Middle frontal gyrus (tissue), 1 donor: ENCODE measurements around the gene DDX23.

Source experiments
- DNase-seq: peaks from one replicate; pipeline ENCODE4 v3.0.0-alpha.2; 2015; ENCODE audit warnings: low spot score; ENCODE audit errors: extremely low spot score

DDX23 gene

DNA sequence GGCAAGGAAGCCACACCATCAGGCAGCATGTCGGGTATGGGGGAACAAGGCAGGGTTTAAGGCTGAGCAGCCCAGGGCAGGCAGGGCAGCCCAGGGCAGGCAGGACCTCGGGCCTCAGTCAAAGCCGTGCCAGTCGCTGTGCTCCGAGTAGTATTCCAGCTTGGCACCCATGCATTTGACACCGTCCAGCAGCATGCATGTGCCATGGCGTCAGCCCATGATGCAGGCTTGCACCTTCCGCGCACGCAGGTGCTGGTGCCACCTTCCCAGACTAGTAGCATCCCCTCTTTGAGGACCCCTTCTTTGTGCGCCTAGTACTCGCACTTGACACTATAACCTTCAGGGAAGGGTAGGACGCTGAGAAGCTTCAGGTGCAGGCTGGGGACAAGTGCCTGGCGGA is 51.5 kb downstream of the DDX23 start:
- no peak for DNase-seq

DNA sequence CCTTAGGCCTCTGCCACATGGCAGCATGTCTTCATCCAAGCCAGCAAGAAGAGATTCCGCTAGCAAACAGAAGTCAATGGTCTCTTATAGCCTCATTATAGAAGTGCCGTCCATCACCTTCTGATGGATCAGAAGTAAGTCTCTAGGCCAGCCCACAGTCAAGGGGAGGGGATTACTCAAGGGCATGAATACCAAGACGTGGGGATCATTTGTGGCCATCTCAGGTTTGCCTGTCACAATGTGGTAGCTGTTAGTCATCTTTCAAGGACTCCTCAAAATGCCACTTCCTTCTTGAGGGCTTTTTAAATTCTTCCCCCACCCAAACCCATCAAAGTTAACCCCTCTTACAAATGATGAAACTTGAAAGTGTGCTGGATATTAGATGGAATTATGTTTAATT is 55.0 kb downstream of the DDX23 start:
- no peak for DNase-seq

DNA sequence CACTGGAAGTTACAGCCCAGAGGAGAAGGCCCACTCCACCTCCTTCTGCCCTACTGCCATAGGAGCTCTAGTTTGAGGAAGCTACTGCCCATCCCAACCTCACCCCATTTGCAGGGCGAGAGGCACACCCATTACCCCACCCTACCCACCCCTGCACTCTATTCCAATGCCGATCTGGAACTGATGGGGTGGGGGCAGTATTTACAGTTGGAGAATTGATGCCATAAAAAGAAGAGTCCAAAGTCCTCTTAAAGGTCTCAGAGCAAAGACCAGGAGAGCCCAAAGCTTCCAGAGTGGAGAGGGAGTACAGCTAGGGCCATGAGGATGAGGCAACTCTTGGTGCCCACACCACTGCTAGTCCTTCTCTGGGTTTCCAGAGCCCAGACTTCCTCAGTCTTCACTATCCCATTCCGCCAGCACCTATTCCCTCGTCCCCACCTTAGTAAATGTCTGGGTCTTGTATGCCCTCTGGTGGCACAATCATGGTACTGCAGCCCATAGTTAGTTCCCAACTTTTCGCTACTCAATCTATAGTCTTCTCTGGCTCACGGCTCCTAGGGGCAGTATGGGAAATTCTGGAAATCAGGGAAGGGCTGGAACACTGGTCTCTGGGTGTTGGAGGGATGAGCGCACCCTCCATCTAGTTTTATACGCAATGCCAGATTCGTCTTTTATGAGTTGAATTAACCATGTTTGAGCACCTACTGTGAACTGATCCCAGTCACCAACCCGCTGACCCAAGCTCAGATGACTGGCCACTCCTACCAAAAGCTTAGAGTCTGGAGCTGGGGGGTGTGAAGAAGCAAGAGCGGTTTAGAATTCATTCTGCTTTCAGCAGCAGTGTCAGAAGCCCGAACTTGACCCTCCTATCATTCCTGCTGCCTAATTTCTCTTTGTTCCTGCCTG is 56.2 kb downstream of the DDX23 start:
- DNase-seq, result peak; percentile 62

DNA sequence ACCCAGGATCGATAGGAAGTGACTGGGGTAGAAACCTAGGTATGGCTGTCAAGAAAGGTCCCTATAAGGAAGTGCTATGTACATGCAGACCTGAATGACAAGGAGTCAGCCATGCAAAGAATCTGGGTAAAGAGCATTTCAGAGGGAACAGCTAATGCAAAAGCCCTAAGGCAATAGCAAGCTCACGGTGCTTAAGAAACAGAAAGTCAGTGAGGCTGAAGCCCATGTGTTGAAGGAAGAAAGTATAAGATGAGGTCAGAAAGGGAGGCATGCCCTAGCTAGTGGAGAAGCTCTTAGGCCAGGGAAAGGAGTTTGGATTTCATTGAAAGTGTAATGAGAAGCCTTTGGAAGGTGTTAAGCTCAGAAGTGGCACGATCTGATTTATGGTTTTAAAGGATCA is 57.1 kb downstream of the DDX23 start:
- DNase-seq, result no peak

DNA sequence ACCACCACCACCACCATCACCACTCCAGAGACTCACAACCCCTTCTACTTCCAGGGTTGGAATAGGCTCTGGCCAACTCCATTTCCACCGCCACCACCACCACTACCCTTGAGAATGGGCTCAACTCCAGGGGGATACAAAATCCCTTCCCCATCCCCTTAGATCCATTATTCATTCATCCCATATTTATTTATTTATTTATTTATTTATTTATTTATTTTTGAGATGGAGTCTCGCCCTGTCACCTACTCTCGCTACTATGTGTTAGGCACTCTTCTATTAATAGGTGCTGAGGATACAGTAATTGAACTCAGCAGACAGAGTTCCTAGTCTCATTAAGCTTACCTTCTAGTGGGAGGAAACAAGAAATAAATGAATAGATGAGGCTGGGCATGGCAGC is 58.3 kb downstream of the DDX23 start:
- DNase-seq, result no peak

DNA sequence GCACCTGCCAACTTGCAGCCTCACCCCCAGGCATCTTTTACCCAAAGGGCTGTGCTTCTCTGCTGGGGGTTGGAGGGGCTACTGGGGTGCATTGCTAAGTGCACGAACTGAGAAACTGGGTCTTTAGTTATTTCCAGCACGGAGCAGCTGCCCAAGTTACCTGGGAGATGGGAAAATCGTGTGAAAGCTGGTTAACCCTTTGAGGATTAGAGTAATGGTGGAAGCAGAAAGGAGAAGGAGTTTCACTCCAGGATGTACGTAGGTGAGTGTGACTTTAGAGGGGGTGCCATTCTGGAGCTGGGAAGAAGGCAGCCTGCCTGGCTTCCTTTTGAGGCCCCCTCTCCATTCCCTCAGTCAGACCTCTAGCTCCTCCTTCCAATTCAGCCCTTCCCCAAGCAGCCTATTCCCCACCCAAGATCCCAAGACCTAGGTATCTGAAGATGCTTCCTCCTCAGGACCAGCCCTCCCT is 62.1 kb downstream of the DDX23 start:
- no peak for DNase-seq

- peak; percentile 8 for DNase-seq
Observed at GRCh38 chr12:48788854-48789775, 62.8 kb downstream of the DDX23 start, which contains the start of gene ADCY6. Gene ADCY6, minus strand, starts transcription at chr12:48789089. Its CDS starts 5,655 bp downstream, at chr12:48783434.

- no peak for DNase-seq
Observed at GRCh38 chr12:48788524-48788853, 63.5 kb downstream of the DDX23 start.

DNA sequence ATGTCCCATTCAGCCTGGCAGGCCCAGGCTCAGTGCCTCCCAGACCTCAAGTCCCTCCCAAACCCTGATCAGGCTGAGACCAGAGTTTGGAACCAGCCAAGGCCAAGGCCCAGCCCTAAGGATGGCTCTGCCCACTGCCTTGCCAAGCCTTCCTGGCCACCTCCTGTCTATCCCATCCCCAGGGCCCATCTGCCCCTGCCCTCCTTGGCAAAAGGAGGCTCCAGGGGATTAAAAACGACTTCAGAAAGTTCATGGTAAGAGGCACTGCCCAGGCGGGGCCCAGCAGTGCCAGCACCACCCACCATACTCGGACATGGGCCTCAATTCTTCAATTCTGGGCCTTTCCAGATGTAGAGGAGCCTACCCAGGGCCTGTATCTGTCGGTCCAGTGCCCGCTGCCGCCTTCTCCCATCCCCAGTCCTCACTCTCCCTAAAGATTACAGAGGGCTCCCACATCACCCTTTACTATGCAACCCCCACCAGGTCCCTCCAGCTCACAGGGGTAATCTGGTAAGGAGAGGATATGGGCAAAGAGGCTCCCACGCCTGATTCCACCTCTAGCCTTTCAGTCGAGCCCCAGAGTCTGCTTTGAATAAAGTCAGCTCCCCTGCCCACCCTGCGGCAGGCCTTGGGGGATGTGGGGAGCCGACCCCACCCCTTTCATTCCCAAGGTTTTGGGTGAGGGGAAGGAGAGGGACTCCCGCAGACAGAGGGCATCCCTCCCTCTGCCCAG is 64.0 kb downstream of the DDX23 start:
- DNase-seq, result no peak

GRCh38 chr12:48786591-48787544 is 65.1 kb downstream of the DDX23 start:
- DNase-seq, result no peak

- no peak for DNase-seq
Observed at GRCh38 chr12:48783432-48783831, 68.5 kb downstream of the DDX23 start.

- DNase-seq, result no peak
Observed at GRCh38 chr12:48782457-48783395, 69.2 kb downstream of the DDX23 start.

- DNase-seq, result no peak
Observed at GRCh38 chr12:48781750-48782456, 70.1 kb downstream of the DDX23 start.

GRCh38 chr12:48780381-48781025 is 71.5 kb downstream of the DDX23 start:
- DNase-seq, result no peak

- DNase-seq, result no peak
Observed at GRCh38 chr12:48779869-48780268, 72.1 kb downstream of the DDX23 start.
